K562 (cell line): ENCODE measurements around the gene KCNH2. TPM values are rescaled to one million over a fixed set of nuclear protein-coding genes. Genes with fewer than 3 reads are reported as not detected.
A peak's percentile ranks its signal among the peaks of the same experiment; 100 is the strongest.

ENCODE experiments used
- CBX1 ChIP-seq: sonication (generic); IDR thresholded peaks from 2 replicates; pipeline ENCODE4 v1.6.1; 2016; ENCODE audit warnings: antibody characterized with exemption, low read depth, mild to moderate bottlenecking
- DIDO1 ChIP-seq: fragments of 450-650 bp; IDR thresholded peaks from 2 replicates; pipeline ENCODE4 v1.6.1; 2016; ENCODE audit warnings: low read depth, missing biosample characterization, missing genetic modification characterization
- EHMT2 ChIP-seq: fragments of 450-650 bp; IDR thresholded peaks from 2 replicates; pipeline ENCODE4 v1.6.1; 2018; ENCODE audit warnings: antibody characterized with exemption
- HNRNPUL1 ChIP-seq: fragments of 200-400 bp; formaldehyde crosslinking; IDR thresholded peaks from 2 replicates; pipeline ENCODE4 v1.6.1; 2017; ENCODE audit warnings: low read length
- KDM4B ChIP-seq, 2 experiments: fragments of 450-650 bp in 1 of 2; sonication (generic) in 1 of 2; IDR thresholded peaks; 2 replicates each; pipeline ENCODE4 v1.6.1; 2016 to 2017; ENCODE audit warnings: borderline replicate concordance in 2 of 2, antibody characterized with exemption in 1 of 2, low read depth in 1 of 2, mild to moderate bottlenecking in 1 of 2
- KLF1 ChIP-seq: fragments of 450-650 bp; IDR thresholded peaks from 2 replicates; pipeline ENCODE4 v1.6.1; 2016; ENCODE audit warnings: missing genetic modification characterization, missing compliant biosample characterization
- MCM2 ChIP-seq: fragments of 450-650 bp; IDR thresholded peaks from 2 replicates; pipeline ENCODE4 v1.6.1; 2017; ENCODE audit warnings: low read depth, mild to moderate bottlenecking
- NEUROD1 ChIP-seq: fragments of 150-350 bp; IDR thresholded peaks from 2 replicates; pipeline ENCODE4 v1.6.1; 2014; ENCODE audit warnings: borderline replicate concordance, low read length, low read depth; ENCODE audit not compliant: partially characterized antibody
- NR1H2 ChIP-seq: sonication (generic); formaldehyde crosslinking; IDR thresholded peaks from 2 replicates; pipeline ENCODE4 v1.4.0; 2020; ENCODE audit warnings: mild to moderate bottlenecking, missing genetic modification reagents
- NR3C1 ChIP-seq: sonication (generic); formaldehyde crosslinking; IDR thresholded peaks from 2 replicates; pipeline ENCODE4 v1.8.1; 2022; ENCODE audit warnings: missing genetic modification reagents
- RAD51 ChIP-seq: fragments of 450-650 bp; IDR thresholded peaks from 2 replicates; pipeline ENCODE4 v1.7.1; 2016; ENCODE audit warnings: low read depth, mild to moderate bottlenecking, borderline replicate concordance
- RHOXF2B ChIP-seq: fragments of 250-450 bp; sonication (Bioruptor Pico); conservative IDR thresholded peaks from 2 replicates; pipeline ENCODE4 v1.5.1; 2021
- SMAD1 ChIP-seq: fragments of 150-350 bp; IDR thresholded peaks from 2 replicates; pipeline ENCODE4 v1.6.1; 2014; ENCODE audit warnings: low read length, low read depth; ENCODE audit not compliant: partially characterized antibody
- SNRNP70 ChIP-seq: fragments of 200-400 bp; formaldehyde crosslinking; optimal IDR thresholded peaks from 2 replicates; pipeline ENCODE3; 2017; ENCODE audit warnings: low read depth, low read length
- SRSF9 ChIP-seq: fragments of 200-400 bp; formaldehyde crosslinking; IDR thresholded peaks from 2 replicates; pipeline ENCODE4 v1.6.1; 2017; ENCODE audit warnings: low read depth, low read length, borderline replicate concordance
- STAT5B ChIP-seq: fragments of 250-450 bp; sonication (Bioruptor Pico); IDR thresholded peaks from 2 replicates; pipeline ENCODE4 v1.8.0; 2021; ENCODE audit warnings: mild to moderate bottlenecking, inconsistent platforms
- ZBTB8A ChIP-seq: fragments of 450-650 bp; IDR thresholded peaks from 2 replicates; pipeline ENCODE4 v1.6.1; 2018; ENCODE audit warnings: mild to moderate bottlenecking, moderate library complexity; ENCODE audit not compliant: partially characterized antibody
- ZNF778 ChIP-seq: fragments of 450-650 bp; formaldehyde crosslinking; IDR thresholded peaks from 2 replicates; pipeline ENCODE4 v1.4.0; 2020; ENCODE audit warnings: mild to moderate bottlenecking, moderate library complexity
- polyA plus RNA-seq, 8 experiments: library from polyadenylated mRNA; depleted of rRNA in 4 of 8; stranded (reverse) in 5 of 8; unstranded in 3 of 8; fragments of >200 nt; fragmentation: Nextera tagmentation in 2 of 8; fragmentation: Illumina TruSeq in 1 of 8; extraction: Ambion mirVana in 2 of 8; extraction: Trizol in 1 of 8; gene quantifications; 2 replicates each; pipeline versions ENCODE4 v1.2.1 to v1.2.3, GENCODE V29; 2011 to 2014; ENCODE audit warnings: inconsistent platforms in 1 of 8, missing spikeins in 1 of 8
- total RNA-seq, 7 experiments: library from RNA; depleted of rRNA in 6 of 7; stranded (reverse); fragments of >200 nt in 6 of 7; fragmentation: Illumina TruSeq in 2 of 7; extraction: Trizol in 2 of 7; gene quantifications; 2 replicates each; pipeline versions ENCODE4 v1.2.1 to v1.2.3, GENCODE V29; 2011 to 2021; ENCODE audit warnings: low replicate concordance in 1 of 7
- TF ChIP-seq, protein P1 (sequence below): fragments of 450-650 bp; IDR thresholded peaks from 2 replicates; pipeline ENCODE4 v1.6.1; 2016; ENCODE audit warnings: missing biosample characterization, missing genetic modification characterization
- TF ChIP-seq, protein P2 (sequence below): fragments of 450-650 bp; IDR thresholded peaks from 2 replicates; pipeline ENCODE4 v1.6.1; 2017; ENCODE audit warnings: mild to moderate bottlenecking, moderate library complexity
- TF ChIP-seq, protein P3 (sequence below): sonication (generic); formaldehyde crosslinking; IDR thresholded peaks from 2 replicates; pipeline ENCODE4 v1.8.0; 2022; ENCODE audit warnings: mild to moderate bottlenecking, missing genetic modification reagents
- TF ChIP-seq, protein P4 (sequence below): sonication (generic); formaldehyde crosslinking; IDR thresholded peaks from 2 replicates; pipeline ENCODE4 v1.8.0; 2022; ENCODE audit warnings: mild to moderate bottlenecking, low read depth, missing genetic modification reagents
- TF ChIP-seq, protein P5 (sequence below): fragments of 250-450 bp; sonication (Bioruptor Pico); IDR thresholded peaks from 2 replicates; pipeline ENCODE4 v1.9.0; 2021; ENCODE audit warnings: mild to moderate bottlenecking
- TF ChIP-seq, protein P6 (sequence below): fragments of 250-450 bp; sonication (Bioruptor Pico); IDR thresholded peaks from 2 replicates; pipeline ENCODE4 v1.8.0; 2021; ENCODE audit warnings: borderline replicate concordance, mild to moderate bottlenecking, moderate library complexity; ENCODE audit not compliant: poor library complexity, severe bottlenecking

Gene KCNH2
- total and polyA plus RNA-seq, 9 of the 15 experiments (the other 6 are each of a cell fraction or from before 2014, with no cell fraction given) = 18.1 to 368 (median 218) TPM

DNA sequence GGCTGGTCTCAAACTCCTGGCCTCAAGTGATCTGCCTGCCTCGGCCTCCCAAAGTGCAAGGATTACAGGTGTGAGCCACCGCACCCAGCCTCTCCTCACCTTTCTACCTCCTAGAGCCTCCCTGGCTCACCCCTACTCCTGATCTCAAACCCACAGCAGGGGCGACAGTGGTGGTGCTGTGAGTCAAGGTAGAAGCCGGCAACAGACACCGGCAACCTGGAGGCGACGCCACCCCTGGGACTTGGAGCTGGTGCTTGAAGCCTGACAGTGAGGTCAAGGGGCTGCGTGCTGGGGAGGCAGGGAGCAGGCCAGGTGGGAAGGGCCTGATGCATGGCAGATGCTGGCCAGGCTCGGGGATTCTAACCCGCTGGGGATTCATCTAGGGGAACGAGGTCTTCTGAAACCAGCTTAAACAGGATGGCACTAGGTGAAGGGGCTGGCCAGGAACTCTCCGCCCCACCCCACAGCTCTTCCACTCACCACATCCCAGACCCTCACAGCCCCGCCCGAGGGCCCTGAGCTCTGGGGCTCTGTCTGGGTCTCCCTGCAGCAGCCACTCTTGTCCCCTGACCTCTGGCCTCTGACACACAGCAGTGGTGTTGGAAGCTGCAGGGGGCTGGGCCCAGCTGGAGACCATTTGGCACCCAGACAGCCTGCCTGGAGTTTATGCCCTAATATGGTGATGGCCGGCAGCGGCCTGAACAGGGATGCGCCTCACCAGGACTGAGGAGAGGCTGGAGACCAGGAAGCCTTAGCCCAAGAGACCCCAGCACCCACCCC lies 16.4 kb downstream of the KCNH2 start (continued):
- TF ChIP-seq, protein P1, sequence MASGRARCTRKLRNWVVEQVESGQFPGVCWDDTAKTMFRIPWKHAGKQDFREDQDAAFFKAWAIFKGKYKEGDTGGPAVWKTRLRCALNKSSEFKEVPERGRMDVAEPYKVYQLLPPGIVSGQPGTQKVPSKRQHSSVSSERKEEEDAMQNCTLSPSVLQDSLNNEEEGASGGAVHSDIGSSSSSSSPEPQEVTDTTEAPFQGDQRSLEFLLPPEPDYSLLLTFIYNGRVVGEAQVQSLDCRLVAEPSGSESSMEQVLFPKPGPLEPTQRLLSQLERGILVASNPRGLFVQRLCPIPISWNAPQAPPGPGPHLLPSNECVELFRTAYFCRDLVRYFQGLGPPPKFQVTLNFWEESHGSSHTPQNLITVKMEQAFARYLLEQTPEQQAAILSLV (tag) = peak; percentile 51; the same call in 1 of the 2 replicates
- TF ChIP-seq ZNF778 (CRISPR knock-in tag) = no peak
- no peak for TF ChIP-seq NEUROD1
- no peak for TF ChIP-seq DIDO1 (tag)
- no peak for TF ChIP-seq HNRNPUL1
- 0 out of 2 replicates have a peak, but pooled peaks have one; percentile 1 for TF ChIP-seq RHOXF2B
- TF ChIP-seq, protein P2, sequence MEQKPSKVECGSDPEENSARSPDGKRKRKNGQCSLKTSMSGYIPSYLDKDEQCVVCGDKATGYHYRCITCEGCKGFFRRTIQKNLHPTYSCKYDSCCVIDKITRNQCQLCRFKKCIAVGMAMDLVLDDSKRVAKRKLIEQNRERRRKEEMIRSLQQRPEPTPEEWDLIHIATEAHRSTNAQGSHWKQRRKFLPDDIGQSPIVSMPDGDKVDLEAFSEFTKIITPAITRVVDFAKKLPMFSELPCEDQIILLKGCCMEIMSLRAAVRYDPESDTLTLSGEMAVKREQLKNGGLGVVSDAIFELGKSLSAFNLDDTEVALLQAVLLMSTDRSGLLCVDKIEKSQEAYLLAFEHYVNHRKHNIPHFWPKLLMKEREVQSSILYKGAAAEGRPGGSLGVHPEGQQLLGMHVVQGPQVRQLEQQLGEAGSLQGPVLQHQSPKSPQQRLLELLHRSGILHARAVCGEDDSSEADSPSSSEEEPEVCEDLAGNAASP = no peak
- TF ChIP-seq ZBTB8A = no peak
- no peak for TF ChIP-seq SRSF9
- TF ChIP-seq, protein P3, sequence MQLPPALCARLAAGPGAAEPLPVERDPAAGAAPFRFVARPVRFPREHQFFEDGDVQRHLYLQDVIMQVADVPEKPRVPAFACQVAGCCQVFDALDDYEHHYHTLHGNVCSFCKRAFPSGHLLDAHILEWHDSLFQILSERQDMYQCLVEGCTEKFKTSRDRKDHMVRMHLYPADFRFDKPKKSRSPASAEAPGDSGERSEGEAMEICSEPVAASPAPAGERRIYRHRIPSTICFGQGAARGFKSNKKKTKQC (CRISPR knock-in tag) = no peak; the same call in none of the 2 replicates
- TF ChIP-seq NR3C1 (CRISPR knock-in tag) = no peak
- TF ChIP-seq, protein P4, sequence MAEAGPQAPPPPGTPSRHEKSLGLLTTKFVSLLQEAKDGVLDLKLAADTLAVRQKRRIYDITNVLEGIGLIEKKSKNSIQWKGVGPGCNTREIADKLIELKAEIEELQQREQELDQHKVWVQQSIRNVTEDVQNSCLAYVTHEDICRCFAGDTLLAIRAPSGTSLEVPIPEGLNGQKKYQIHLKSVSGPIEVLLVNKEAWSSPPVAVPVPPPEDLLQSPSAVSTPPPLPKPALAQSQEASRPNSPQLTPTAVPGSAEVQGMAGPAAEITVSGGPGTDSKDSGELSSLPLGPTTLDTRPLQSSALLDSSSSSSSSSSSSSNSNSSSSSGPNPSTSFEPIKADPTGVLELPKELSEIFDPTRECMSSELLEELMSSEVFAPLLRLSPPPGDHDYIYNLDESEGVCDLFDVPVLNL = peak; percentile 42; the same call in 1 of the 2 replicates
- no peak for TF ChIP-seq MCM2
- TF ChIP-seq EHMT2 = no peak
- 0 out of 2 replicates have a peak, but pooled peaks have one; percentile 7 for TF ChIP-seq RAD51
- no peak for TF ChIP-seq SMAD1
- TF ChIP-seq SNRNP70 = no peak
- peak; percentile 58 for TF ChIP-seq KLF1 (tag)
- no peak for TF ChIP-seq STAT5B (CRISPR knock-in tag)
- TF ChIP-seq NR1H2 (CRISPR knock-in tag) = peak; percentile 71; the same call in 1 of the 2 replicates
- TF ChIP-seq KDM4B (IDR thresholded peaks at IDR 0.05; ENCODE audit: borderline replicate concordance in 2 of 2, low read depth in 1 of 2) = no peak
- no peak for TF ChIP-seq CBX1
- TF ChIP-seq, protein P5, sequence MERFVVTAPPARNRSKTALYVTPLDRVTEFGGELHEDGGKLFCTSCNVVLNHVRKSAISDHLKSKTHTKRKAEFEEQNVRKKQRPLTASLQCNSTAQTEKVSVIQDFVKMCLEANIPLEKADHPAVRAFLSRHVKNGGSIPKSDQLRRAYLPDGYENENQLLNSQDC (CRISPR knock-in tag) = no peak
- TF ChIP-seq, protein P6, sequence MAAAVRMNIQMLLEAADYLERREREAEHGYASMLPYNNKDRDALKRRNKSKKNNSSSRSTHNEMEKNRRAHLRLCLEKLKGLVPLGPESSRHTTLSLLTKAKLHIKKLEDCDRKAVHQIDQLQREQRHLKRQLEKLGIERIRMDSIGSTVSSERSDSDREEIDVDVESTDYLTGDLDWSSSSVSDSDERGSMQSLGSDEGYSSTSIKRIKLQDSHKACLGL (CRISPR knock-in tag) = no peak
